OCI-LY1 (cell line): ENCODE measurements around the gene CRIM1.

Experiments
- CTCF ChIP-seq: fragments of 200-600 bp; sonication (generic), shearing (Covaris generic); IDR thresholded peaks from 2 replicates; pipeline ENCODE4 v1.5.1; 2017; ENCODE audit warnings: mild to moderate bottlenecking, antibody characterized with exemption, low read length, moderate library complexity, mixed read lengths
- EZH2 ChIP-seq: fragments of 200-600 bp; sonication (generic), shearing (Covaris generic); IDR thresholded peaks from 2 replicates; pipeline ENCODE4 v1.8.0; 2017; ENCODE audit warnings: borderline replicate concordance, mixed run types, mild to moderate bottlenecking, antibody characterized with exemption, low read length, moderate library complexity, mixed read lengths

- TF ChIP-seq CTCF = no peak
- no peak for TF ChIP-seq EZH2
Measured at GRCh38 chr2:36446294-36446693, 90.7 kb downstream of the CRIM1 start.
